Measurements from ENCODE around the gene DTNB.

DNA sequence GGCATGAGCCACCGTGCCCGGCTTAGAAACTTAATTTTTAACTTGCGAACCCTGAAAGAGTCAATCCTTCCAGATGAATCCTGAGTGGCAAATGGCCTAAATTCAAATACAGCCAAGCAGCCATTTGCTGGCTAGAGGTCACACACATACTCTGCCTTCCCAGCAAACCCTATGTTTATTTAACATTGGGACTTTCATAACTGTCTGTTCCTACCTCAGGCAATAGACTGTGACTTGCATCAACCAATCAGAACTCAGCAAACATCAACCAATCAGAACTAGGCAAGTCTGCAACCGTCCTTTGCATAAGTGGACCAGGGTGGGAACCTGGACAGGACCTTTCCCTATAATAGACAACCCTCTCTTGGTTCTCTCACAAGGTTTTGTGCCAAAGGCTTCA lies 127.5 kb downstream of the DTNB start:
- TF ChIP-seq EP300 (IDR thresholded peaks at IDR 0.05; ENCODE audit: borderline replicate concordance) (no peak), RAD21 (IDR thresholded peaks at IDR 0.05; ENCODE audit: low read depth) (no peak)
- TF ChIP-seq, protein P1, sequence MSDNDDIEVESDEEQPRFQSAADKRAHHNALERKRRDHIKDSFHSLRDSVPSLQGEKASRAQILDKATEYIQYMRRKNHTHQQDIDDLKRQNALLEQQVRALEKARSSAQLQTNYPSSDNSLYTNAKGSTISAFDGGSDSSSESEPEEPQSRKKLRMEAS (IDR thresholded peaks at IDR 0.05) = no peak
